RWPE1 (cell line): Measurements from ENCODE around the gene C10orf95.
A peak's percentile ranks its signal among the peaks of the same experiment; 100 is the strongest.

Source experiments
- CTCF ChIA-PET: fragments of 350-600 bp; sonication (Branson Sonifier 250); formaldehyde crosslinking; extraction: SDS; loops from one replicate; lab custom pipeline; 2021; lab: Yijun Ruan, JAX
- POLR2A ChIA-PET: fragments of 400-600 bp; formaldehyde crosslinking; extraction: SDS; loops from one replicate; lab custom pipeline; 2020; ENCODE audit warnings: antibody characterized with exemption; ENCODE audit not compliant: low non-redundant PET; lab: Yijun Ruan, JAX
- DNase-seq: peaks from one replicate; pipeline ENCODE4 v3.0.0; 2012; ENCODE audit warnings: low spot score
- H3K27ac ChIP-seq: fragments of 450-650 bp; 2 replicates; pipeline ENCODE4 v1.5.1; 2017
- TF ChIP-seq, protein P1 (sequence below): fragments of 450-650 bp; conservative IDR thresholded peaks from 2 replicates; pipeline ENCODE4 v1.5.1; 2017; ENCODE audit warnings: low read depth, mild to moderate bottlenecking

C10orf95 gene

DNA sequence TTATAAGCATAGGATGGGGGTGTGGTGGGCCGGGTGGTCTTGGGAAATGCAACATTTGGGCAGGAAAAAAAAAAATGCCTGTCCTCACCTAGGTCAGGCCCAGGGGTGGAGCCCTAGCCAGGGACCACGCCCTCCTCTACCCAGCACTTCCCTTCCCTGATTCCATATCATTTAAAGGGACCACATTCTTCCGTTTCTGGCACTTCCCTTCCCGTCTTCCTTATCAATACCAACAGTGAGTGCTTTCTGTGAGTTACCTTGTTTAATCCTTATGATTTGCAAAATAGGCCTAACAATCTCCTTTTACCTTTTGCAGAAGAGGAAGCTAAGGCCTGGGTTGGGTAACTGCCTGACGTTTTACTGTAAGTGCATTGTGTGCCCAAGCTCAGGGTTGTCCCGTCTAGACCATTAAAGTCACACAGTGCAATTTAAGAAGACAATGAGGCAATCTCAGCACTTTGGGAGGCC, 16.7 kb upstream of the C10orf95 start:
- ChIA-PET POLR2A (no interaction called here), CTCF (interaction anchor here (0.5 to 2.6 kb wide), 4 partner anchors 9 to 237 kb away, joined by 3 to 11 read pairs (median 6); no protein-coding TSS in a partner anchor)
- TF ChIP-seq, protein P1, sequence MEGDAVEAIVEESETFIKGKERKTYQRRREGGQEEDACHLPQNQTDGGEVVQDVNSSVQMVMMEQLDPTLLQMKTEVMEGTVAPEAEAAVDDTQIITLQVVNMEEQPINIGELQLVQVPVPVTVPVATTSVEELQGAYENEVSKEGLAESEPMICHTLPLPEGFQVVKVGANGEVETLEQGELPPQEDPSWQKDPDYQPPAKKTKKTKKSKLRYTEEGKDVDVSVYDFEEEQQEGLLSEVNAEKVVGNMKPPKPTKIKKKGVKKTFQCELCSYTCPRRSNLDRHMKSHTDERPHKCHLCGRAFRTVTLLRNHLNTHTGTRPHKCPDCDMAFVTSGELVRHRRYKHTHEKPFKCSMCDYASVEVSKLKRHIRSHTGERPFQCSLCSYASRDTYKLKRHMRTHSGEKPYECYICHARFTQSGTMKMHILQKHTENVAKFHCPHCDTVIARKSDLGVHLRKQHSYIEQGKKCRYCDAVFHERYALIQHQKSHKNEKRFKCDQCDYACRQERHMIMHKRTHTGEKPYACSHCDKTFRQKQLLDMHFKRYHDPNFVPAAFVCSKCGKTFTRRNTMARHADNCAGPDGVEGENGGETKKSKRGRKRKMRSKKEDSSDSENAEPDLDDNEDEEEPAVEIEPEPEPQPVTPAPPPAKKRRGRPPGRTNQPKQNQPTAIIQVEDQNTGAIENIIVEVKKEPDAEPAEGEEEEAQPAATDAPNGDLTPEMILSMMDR, result no peak
- no peak overlapping the region for H3K27ac ChIP-seq
- no peak for DNase-seq

DNA sequence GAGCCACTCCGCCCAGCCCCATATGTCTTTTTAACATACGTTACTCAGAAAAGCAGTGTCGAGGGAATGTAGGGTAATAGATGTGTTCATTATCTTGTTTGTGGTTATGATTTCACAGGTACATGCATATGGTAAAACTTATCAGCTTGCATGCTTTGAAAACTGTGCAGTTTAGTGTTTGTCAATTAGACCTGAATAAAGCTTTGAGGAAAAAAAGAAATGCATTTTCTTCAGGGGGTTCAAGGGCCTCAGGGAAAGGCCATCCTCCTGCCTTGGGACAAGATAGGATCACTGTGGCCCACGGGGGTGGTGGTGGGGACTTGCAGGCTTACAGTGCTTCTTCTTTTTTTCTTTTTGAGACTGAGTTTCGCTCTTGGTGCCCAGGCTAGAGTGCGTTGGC, 16.0 kb upstream of the C10orf95 start:
- ChIA-PET POLR2A (no interaction called here), CTCF (interaction anchor here (0.6 to 2.6 kb wide), 2 partner anchors 12 to 32 kb away, joined by 4 to 11 read pairs; no protein-coding TSS in a partner anchor)
- TF ChIP-seq, protein P1, result no peak
- no peak overlapping the region for H3K27ac ChIP-seq
- DNase-seq, result no peak

DNA sequence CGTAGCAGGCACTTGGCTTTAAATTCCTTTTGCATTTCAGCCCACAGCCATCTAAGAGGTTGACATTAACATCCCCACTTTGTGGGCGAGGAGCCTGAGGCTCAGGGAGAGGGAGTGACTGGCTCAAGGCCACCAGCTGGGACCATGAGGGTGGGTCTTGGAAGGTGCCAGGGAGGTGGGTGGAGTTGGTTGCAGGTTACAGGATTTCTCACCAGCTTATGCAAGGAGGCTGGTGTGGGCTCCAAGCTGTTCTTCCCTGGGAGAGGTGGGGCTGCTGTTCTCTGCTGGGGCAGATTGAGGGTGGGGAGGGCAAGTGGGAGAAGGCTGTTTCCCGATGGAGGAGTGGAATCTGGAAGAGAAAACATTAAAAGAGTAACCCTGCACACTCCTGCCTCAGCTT, 14.1 kb upstream of the C10orf95 start:
- no peak for DNase-seq
- CTCF ChIA-PET, result interaction anchor here (0.7 kb wide), 1 partner anchor 8 kb away, joined by 4 read pairs; no protein-coding TSS in a partner anchor
- TF ChIP-seq, protein P1, result no peak
- no peak overlapping the region for H3K27ac ChIP-seq
- POLR2A ChIA-PET, result interaction anchor here (0.6 kb wide), 1 partner anchor 96 kb away, joined by 3 read pairs; no protein-coding TSS in a partner anchor

DNA sequence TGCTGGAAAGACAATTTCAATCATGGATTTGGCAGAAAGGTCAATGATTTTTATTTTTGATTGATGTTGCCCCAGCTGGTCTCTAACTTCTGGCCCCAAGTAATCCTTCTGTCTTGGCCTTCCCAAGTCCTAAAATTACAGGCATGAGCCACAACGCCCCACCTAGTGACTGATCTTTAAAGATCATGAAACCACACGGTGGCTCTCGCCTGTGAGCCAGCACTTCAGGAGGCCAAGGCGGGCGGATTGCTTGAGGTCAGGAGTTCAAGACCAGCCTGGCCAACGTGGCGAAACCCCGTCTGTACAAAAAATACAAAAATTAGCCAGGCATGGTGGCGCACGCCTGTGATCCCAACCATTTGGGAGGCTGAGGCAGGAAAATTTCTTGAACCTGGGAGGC, 12.6 kb upstream of the C10orf95 start:
- POLR2A ChIA-PET, result no interaction called here

DNA sequence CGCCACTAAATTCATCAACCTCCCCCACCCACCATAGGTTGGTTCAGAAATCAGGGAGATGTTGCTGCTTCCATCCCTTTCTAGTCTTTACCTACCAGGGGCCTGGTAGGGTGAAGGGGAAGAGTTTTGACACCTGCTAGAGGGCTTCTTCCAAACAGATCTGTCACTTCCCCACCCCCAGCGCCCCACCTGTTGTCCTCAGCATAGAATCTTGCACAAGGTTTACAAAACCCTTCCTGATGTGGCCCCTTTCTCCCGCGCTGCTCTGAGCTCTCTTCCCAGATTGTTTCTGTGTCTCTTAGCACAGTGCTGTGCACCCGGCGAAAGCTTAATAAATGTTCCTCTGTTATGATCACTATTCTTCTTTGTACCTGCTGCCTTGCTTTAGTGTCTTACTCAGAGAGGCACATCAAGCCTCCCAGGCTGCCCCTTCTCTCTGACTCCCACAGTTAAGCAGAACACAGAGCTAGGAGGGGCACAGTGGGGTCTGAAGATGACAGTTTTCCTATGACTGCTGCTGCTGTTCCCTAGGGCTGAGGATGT, 11.2 kb upstream of the C10orf95 start:
- POLR2A ChIA-PET, result interaction anchor here (1.4 kb wide), 1 partner anchor 12 kb away, joined by 3 read pairs; no protein-coding TSS in a partner anchor
- TF ChIP-seq, protein P1, result no peak
- CTCF ChIA-PET, result interaction anchor here (0.7 to 2.1 kb wide), 2 partner anchors 16 to 360 kb away, joined by 4 to 11 read pairs; no protein-coding TSS in a partner anchor
- no peak for DNase-seq
- H3K27ac ChIP-seq, result no peak overlapping the region

More for the DNA sequence above, 12.6 kb upstream of the C10orf95 start:
- TF ChIP-seq, protein P1, result no peak
- no peak overlapping the region for H3K27ac ChIP-seq
- no peak for DNase-seq
- CTCF ChIA-PET, result interaction anchor here (0.6 to 0.7 kb wide), 2 partner anchors 232 to 1424 kb away, joined by 3 to 6 read pairs; no protein-coding TSS in a partner anchor

DNA sequence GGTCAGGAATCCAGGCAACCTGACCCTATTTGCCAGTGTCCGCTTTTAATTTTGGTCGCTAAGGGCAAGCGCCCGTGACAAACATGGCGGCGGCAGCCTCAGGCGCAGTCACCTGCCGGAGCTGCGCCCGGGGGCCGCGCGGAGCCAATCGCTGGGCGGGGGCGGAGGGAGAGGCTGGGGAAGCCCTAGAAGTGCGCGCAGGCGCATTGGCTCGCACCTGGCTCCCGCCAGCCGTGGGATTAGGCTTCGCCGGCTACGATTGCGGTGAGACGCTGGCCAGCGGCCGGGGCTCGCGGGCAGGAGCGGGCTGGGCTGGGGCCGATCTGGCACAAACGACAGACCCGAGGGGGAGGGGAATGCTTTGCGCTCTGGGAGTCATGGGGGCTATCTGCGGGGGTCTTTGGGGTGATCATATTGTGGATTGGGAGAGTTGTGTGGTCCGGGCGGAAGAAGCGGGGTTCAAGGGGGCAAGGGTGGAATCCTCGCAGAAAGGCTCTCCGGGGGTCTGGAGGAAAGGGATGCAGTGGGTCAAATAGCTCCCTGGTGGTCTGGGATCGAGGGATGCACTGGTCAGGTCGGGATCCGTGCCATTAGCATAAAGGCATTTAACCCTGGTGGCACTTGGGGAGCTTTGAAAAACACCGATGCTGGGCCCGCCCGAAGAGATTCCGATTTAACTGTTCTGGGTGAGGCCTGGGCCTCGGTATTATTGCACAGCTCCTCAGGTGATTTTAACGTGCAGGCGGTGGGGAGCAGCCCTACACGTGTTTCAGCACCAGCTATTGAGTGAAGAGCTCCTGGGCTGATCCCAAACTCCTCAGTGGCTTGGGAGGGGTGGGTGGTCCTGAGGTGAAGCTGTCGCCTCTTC, 10.1 kb upstream of the C10orf95 start:
- CTCF ChIA-PET, result interaction anchor here (0.6 to 2.1 kb wide), 7 partner anchors 13 to 385 kb away, joined by 3 to 11 read pairs (median 3); no protein-coding TSS in a partner anchor
- TF ChIP-seq, protein P1, result no peak
- POLR2A ChIA-PET, result interaction anchor here (0.5 to 1.4 kb wide), 4 partner anchors 9 to 19 kb away, joined by 3 to 4 read pairs (median 3); partner anchors contain the start of gene C10orf95
- DNase-seq, result peak; percentile 99
- peak overlapping the region; percentile 29 for H3K27ac ChIP-seq
